ENCODE data around the gene EVI5. TPM values are rescaled to one million over a fixed set of nuclear protein-coding genes. Genes with fewer than 3 reads are reported as not detected.

EVI5 gene
- total RNA-seq, 1 experiment from 2014 or later = 33.9 TPM

- CTCF ChIA-PET = interaction anchor here (0.6 kb wide), 1 partner anchor 1001 kb away, joined by 5 read pairs; no protein-coding TSS in a partner anchor
- intact Hi-C loops (cut with micrococcal nuclease; ENCODE audit: unreplicated experiment) = no loop called here
- Mint-ChIP-seq H3K36me3 (ENCODE audit: insufficient read depth, unreplicated experiment) (no peaks in the 10 kb centered on the region), H3K27ac (ENCODE audit: unreplicated experiment) (no peak overlapping the region), H3K4me1 (ENCODE audit: low read depth, unreplicated experiment) (no peaks in the 10 kb centered on the region), H3K27me3 (ENCODE audit: unreplicated experiment) (no peaks in the 10 kb centered on the region), H3K4me3 (ENCODE audit: low read depth, unreplicated experiment) (no peak overlapping the region), H3K9me3 (ENCODE audit: low read depth, unreplicated experiment) (no peaks in the 10 kb centered on the region)
- TF ChIP-seq, protein P1, sequence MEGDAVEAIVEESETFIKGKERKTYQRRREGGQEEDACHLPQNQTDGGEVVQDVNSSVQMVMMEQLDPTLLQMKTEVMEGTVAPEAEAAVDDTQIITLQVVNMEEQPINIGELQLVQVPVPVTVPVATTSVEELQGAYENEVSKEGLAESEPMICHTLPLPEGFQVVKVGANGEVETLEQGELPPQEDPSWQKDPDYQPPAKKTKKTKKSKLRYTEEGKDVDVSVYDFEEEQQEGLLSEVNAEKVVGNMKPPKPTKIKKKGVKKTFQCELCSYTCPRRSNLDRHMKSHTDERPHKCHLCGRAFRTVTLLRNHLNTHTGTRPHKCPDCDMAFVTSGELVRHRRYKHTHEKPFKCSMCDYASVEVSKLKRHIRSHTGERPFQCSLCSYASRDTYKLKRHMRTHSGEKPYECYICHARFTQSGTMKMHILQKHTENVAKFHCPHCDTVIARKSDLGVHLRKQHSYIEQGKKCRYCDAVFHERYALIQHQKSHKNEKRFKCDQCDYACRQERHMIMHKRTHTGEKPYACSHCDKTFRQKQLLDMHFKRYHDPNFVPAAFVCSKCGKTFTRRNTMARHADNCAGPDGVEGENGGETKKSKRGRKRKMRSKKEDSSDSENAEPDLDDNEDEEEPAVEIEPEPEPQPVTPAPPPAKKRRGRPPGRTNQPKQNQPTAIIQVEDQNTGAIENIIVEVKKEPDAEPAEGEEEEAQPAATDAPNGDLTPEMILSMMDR (IDR thresholded peaks at IDR 0.05; ENCODE audit: unreplicated experiment) = no peak
- no peak for DNase-seq
- BruUV-seq (replicated peaks) = no TSS peak
Observed at GRCh38 chr1:92551916-92552315, 233.0 kb downstream of the EVI5 start.

DNA sequence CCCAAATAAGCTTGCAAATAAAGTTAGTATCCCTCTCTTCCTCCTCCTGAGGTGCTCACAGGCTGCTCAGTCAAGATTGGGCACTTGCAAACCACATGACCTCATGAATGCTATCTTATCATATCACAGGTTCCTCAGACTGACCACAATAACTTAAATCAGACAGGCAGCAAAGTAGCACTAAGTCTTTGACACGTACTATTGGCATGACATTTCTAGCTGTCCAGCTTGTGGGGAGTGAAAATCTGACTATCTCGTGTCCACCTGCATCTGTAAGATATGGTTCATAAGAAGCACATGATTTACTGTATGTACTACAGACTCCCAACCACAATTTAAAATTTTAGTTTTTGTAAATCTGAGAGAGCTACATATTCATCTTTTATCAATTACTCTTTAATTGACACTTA lies 240.1 kb downstream of the EVI5 start:
- Mint-ChIP-seq H3K27me3 (ENCODE audit: unreplicated experiment) (no peaks in the 10 kb centered on the region), H3K9me3 (ENCODE audit: low read depth, unreplicated experiment) (no peaks in the 10 kb centered on the region), H3K4me1 (ENCODE audit: low read depth, unreplicated experiment) (no peaks in the 10 kb centered on the region), H3K36me3 (ENCODE audit: insufficient read depth, unreplicated experiment) (no peaks in the 10 kb centered on the region), H3K27ac (ENCODE audit: unreplicated experiment) (no peak overlapping the region), H3K4me3 (ENCODE audit: low read depth, unreplicated experiment) (no peak overlapping the region)
- no peak for DNase-seq
- CTCF ChIA-PET = interaction anchor here (0.5 kb wide), 1 partner anchor 404 kb away, joined by 4 read pairs; no protein-coding TSS in a partner anchor
- TF ChIP-seq, protein P1 (IDR thresholded peaks at IDR 0.05; ENCODE audit: unreplicated experiment) = no peak
- intact Hi-C loops (cut with micrococcal nuclease; ENCODE audit: unreplicated experiment) = no loop called here
- BruUV-seq (replicated peaks) = no TSS peak

GRCh38 chr1:92543131-92544055 lies 241.5 kb downstream of the EVI5 start:
- TF ChIP-seq, protein P1 (IDR thresholded peaks at IDR 0.05; ENCODE audit: unreplicated experiment) = no peak
- no TSS peak for BruUV-seq (replicated peaks)
- intact Hi-C loops (cut with micrococcal nuclease; ENCODE audit: unreplicated experiment) = no loop called here
- no peaks in the 10 kb centered on the region for H3K9me3 Mint-ChIP-seq (ENCODE audit: low read depth, unreplicated experiment)
- peaks cover 6% of the 10 kb centered on the region for H3K4me1 Mint-ChIP-seq (ENCODE audit: low read depth, unreplicated experiment)
- no peak for DNase-seq
- no peaks in the 10 kb centered on the region for H3K36me3 Mint-ChIP-seq (ENCODE audit: insufficient read depth, unreplicated experiment)
- H3K4me3 Mint-ChIP-seq (ENCODE audit: low read depth, unreplicated experiment) = no peak overlapping the region
- CTCF ChIA-PET = no interaction called here
- H3K27me3 Mint-ChIP-seq (ENCODE audit: unreplicated experiment) = no peaks in the 10 kb centered on the region
- no peak overlapping the region for H3K27ac Mint-ChIP-seq (ENCODE audit: unreplicated experiment)

- no peak overlapping the region for H3K4me3 Mint-ChIP-seq (ENCODE audit: low read depth, unreplicated experiment)
- H3K27me3 Mint-ChIP-seq (ENCODE audit: unreplicated experiment) = no peaks in the 10 kb centered on the region
- no peak overlapping the region for H3K27ac Mint-ChIP-seq (ENCODE audit: unreplicated experiment)
- intact Hi-C loops (cut with micrococcal nuclease; ENCODE audit: unreplicated experiment) = no loop called here
- no peaks in the 10 kb centered on the region for H3K9me3 Mint-ChIP-seq (ENCODE audit: low read depth, unreplicated experiment)
- CTCF ChIA-PET = no interaction called here
- DNase-seq = no peak
- TF ChIP-seq, protein P1 (IDR thresholded peaks at IDR 0.05; ENCODE audit: unreplicated experiment) = no peak
- no peaks in the 10 kb centered on the region for H3K36me3 Mint-ChIP-seq (ENCODE audit: insufficient read depth, unreplicated experiment)
- no TSS peak for BruUV-seq (replicated peaks)
- peaks cover 21% of the 10 kb centered on the region for H3K4me1 Mint-ChIP-seq (ENCODE audit: low read depth, unreplicated experiment)
Observed at GRCh38 chr1:92538413-92539061, 246.4 kb downstream of the EVI5 start.

Measured in Calu3 (cell line).